MM.1S (cell line): ENCODE measurements around the gene GABRP.

Experiments used
- DNase-seq: peaks from one replicate; pipeline ENCODE4 v3.0.0-alpha.2; 2015
- H2AFZ ChIP-seq: fragments of 300-600 bp; sonication (generic); 2 replicates; pipeline ENCODE4 v1.6.0; 2016; ENCODE audit warnings: antibody characterized with exemption, low read length
- H3F3A ChIP-seq: fragments of 300-600 bp; sonication (generic); 2 replicates; pipeline ENCODE4 v1.6.1; 2016; ENCODE audit warnings: mild to moderate bottlenecking, antibody characterized with exemption, low read length, moderate library complexity, mixed read lengths; ENCODE audit not compliant: insufficient read depth
- H3K27ac ChIP-seq: fragments of 300-600 bp; sonication (generic); 2 replicates; pipeline ENCODE4 v1.5.1; 2016; ENCODE audit warnings: mild to moderate bottlenecking, low read length
- H3K27me3 ChIP-seq: fragments of 300-600 bp; sonication (generic); replicated peaks from 2 replicates; pipeline ENCODE4 v1.6.0; 2016; ENCODE audit warnings: low read length; ENCODE audit not compliant: insufficient read depth
- H3K36me3 ChIP-seq: fragments of 300-600 bp; sonication (generic); replicated peaks from 2 replicates; pipeline ENCODE4 v1.6.1; 2016; ENCODE audit warnings: mild to moderate bottlenecking, low read length, mixed read lengths; ENCODE audit not compliant: insufficient read depth
- H3K4me1 ChIP-seq: fragments of 300-600 bp; sonication (generic); 2 replicates; pipeline ENCODE4 v1.6.1; 2016; ENCODE audit warnings: low read length, mixed read lengths
- H3K4me2 ChIP-seq: fragments of 300-600 bp; sonication (generic); 2 replicates; pipeline ENCODE4 v1.6.0; 2016; ENCODE audit warnings: low read depth, low read length
- H3K4me3 ChIP-seq: fragments of 300-600 bp; sonication (generic); 2 replicates; pipeline ENCODE4 v1.5.1; 2016; ENCODE audit warnings: low read length, mixed read lengths
- H3K79me2 ChIP-seq: fragments of 300-600 bp; sonication (generic); 2 replicates; pipeline ENCODE4 v1.6.1; 2016; ENCODE audit warnings: mixed run types, low read length, mixed read lengths
- H3K9ac ChIP-seq: fragments of 300-600 bp; sonication (generic); 2 replicates; pipeline ENCODE4 v1.6.1; 2016; ENCODE audit warnings: low read length, mixed read lengths
- H3K9me2 ChIP-seq: fragments of 300-600 bp; sonication (generic); replicated peaks from 2 replicates; pipeline ENCODE4 v1.6.1; 2016; ENCODE audit warnings: mild to moderate bottlenecking, low read length, mixed read lengths; ENCODE audit not compliant: insufficient read depth
- H3K9me3 ChIP-seq: fragments of 300-600 bp; sonication (generic); replicated peaks from 2 replicates; pipeline ENCODE4 v1.6.1; 2016; ENCODE audit warnings: mild to moderate bottlenecking, low read length, mixed read lengths; ENCODE audit not compliant: insufficient read depth
- H4K20me1 ChIP-seq: fragments of 300-600 bp; sonication (generic); 2 replicates; pipeline ENCODE4 v1.6.1; 2016; ENCODE audit warnings: mild to moderate bottlenecking, low read length, moderate library complexity, mixed read lengths; ENCODE audit not compliant: insufficient read depth
- EZH2 ChIP-seq: fragments of 300-600 bp; sonication (generic); optimal IDR thresholded peaks from 2 replicates; pipeline ENCODE3; 2017; ENCODE audit warnings: low read depth, mild to moderate bottlenecking, antibody characterized with exemption, low read length, mixed read lengths
- EZH2phosphoT487 ChIP-seq: fragments of 300-600 bp; sonication (generic); IDR thresholded peaks from 2 replicates; pipeline ENCODE4 v1.6.1; 2018; ENCODE audit warnings: antibody characterized with exemption, low read length
- TF ChIP-seq, protein P1 (sequence below): fragments of 300-600 bp; sonication (generic); IDR thresholded peaks from 2 replicates; pipeline ENCODE4 v1.5.1; 2016; ENCODE audit warnings: antibody characterized with exemption, low read length, mixed read lengths

The GABRP gene

DNA sequence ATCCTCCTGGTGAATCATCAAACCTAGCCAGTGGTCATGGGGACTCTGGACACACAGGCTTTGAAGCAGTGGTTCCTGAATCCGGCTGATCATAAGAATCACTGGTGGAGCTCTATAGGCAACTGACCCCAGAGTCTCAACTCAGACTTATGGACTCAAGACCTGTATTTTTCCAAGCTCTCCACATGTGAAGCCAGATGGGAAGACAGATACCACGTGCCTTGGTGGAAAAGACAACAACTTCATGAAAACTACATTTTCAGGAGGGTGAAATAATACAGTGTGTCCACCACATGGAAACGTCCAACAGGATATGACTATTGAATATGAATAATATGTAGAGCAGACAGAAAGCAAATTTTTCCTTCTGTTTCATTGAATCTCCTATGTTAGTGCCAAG, 33.7 kb downstream of the GABRP start:
- no peak overlapping the region for H3K4me3 ChIP-seq
- H3F3A ChIP-seq, result no peaks in the 10 kb centered on the region
- no peak for DNase-seq
- no peak overlapping the region for H3K4me2 ChIP-seq
- H3K9me3 ChIP-seq, result no peaks in the 10 kb centered on the region
- H2AFZ ChIP-seq, result no peak overlapping the region
- H3K36me3 ChIP-seq, result no peaks in the 10 kb centered on the region
- no peak for TF ChIP-seq EZH2
- TF ChIP-seq, protein P1, sequence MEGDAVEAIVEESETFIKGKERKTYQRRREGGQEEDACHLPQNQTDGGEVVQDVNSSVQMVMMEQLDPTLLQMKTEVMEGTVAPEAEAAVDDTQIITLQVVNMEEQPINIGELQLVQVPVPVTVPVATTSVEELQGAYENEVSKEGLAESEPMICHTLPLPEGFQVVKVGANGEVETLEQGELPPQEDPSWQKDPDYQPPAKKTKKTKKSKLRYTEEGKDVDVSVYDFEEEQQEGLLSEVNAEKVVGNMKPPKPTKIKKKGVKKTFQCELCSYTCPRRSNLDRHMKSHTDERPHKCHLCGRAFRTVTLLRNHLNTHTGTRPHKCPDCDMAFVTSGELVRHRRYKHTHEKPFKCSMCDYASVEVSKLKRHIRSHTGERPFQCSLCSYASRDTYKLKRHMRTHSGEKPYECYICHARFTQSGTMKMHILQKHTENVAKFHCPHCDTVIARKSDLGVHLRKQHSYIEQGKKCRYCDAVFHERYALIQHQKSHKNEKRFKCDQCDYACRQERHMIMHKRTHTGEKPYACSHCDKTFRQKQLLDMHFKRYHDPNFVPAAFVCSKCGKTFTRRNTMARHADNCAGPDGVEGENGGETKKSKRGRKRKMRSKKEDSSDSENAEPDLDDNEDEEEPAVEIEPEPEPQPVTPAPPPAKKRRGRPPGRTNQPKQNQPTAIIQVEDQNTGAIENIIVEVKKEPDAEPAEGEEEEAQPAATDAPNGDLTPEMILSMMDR, result no peak
- no peak for TF ChIP-seq EZH2phosphoT487
- H3K9ac ChIP-seq, result no peak overlapping the region
- no peaks in the 10 kb centered on the region for H4K20me1 ChIP-seq
- no peaks in the 10 kb centered on the region for H3K27me3 ChIP-seq
- H3K27ac ChIP-seq, result no peak overlapping the region
- H3K9me2 ChIP-seq, result no peaks in the 10 kb centered on the region
- no peaks in the 10 kb centered on the region for H3K79me2 ChIP-seq
- no peaks in the 10 kb centered on the region for H3K4me1 ChIP-seq

DNA sequence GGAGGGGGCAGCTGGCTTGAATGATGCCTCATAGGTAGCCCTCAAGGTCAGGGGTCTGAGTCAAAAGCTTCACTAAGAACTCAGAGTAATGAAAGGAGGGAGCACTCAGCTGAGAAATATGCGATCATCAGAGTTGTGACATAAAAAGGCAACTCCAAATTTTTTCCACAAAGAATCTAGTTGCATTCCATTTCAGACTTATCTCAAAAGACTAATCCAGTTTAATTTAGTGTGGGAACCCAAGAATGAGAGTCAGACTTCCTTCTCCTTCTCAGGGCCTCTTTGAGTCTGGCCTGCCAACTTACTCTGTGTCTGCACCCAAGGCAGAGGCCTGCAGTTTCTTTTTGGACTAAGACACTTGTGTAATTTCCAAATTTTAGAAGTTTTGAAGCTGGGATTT, 34.7 kb downstream of the GABRP start:
- H3K4me3 ChIP-seq, result no peak overlapping the region
- H4K20me1 ChIP-seq, result no peaks in the 10 kb centered on the region
- no peak overlapping the region for H3K4me2 ChIP-seq
- no peak overlapping the region for H3K9ac ChIP-seq
- no peak for DNase-seq
- H3K79me2 ChIP-seq, result no peaks in the 10 kb centered on the region
- no peak for TF ChIP-seq EZH2
- no peak for TF ChIP-seq EZH2phosphoT487
- TF ChIP-seq, protein P1, result no peak
- no peaks in the 10 kb centered on the region for H3K4me1 ChIP-seq
- no peaks in the 10 kb centered on the region for H3K9me3 ChIP-seq
- H3F3A ChIP-seq, result no peaks in the 10 kb centered on the region
- no peaks in the 10 kb centered on the region for H3K27me3 ChIP-seq
- H3K27ac ChIP-seq, result no peak overlapping the region
- H2AFZ ChIP-seq, result no peak overlapping the region
- no peaks in the 10 kb centered on the region for H3K9me2 ChIP-seq
- no peaks in the 10 kb centered on the region for H3K36me3 ChIP-seq

DNA sequence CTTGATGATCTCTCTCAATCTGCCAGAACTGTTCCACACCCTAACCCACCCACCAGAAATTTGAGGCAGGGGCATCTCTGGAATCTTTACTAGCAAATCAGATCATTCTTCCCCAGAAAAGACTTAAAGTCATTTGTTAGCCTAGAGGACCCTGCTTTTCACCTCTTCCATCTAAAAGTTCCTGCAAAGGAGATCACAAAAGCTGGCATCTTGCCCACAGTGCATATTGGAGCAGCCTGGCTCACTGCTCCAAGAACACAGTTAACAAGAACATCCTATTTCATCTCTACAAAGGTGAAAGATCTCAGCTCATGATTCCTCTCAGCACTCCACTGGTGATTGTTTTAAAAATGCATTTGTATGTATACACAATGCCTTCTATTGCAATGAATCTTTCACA, 36.3 kb downstream of the GABRP start:
- Histone ChIP-seq H3K27ac (no peak overlapping the region), H2AFZ (no peak overlapping the region), H3K4me2 (no peak overlapping the region), H3K9me2 (no peaks in the 10 kb centered on the region), H3F3A (no peaks in the 10 kb centered on the region), H4K20me1 (no peaks in the 10 kb centered on the region), H3K36me3 (no peaks in the 10 kb centered on the region), H3K4me1 (no peaks in the 10 kb centered on the region), H3K4me3 (no peak overlapping the region), H3K79me2 (no peaks in the 10 kb centered on the region), H3K9me3 (no peaks in the 10 kb centered on the region), H3K9ac (no peak overlapping the region), H3K27me3 (no peaks in the 10 kb centered on the region)
- TF ChIP-seq EZH2, result no peak
- no peak for TF ChIP-seq EZH2phosphoT487
- TF ChIP-seq, protein P1, result no peak
- DNase-seq, result no peak
